ENCODE data around the gene DNAH2. TPM values are rescaled to one million over a fixed set of nuclear protein-coding genes. Genes with fewer than 3 reads are reported as not detected.
A peak's percentile ranks its signal among the peaks of the same experiment; 100 is the strongest.

DNAH2 gene
- polyA plus RNA-seq, 2 of the 4 experiments (the other 2 are of a cell fraction): 0.01 to 0.08 TPM

DNA sequence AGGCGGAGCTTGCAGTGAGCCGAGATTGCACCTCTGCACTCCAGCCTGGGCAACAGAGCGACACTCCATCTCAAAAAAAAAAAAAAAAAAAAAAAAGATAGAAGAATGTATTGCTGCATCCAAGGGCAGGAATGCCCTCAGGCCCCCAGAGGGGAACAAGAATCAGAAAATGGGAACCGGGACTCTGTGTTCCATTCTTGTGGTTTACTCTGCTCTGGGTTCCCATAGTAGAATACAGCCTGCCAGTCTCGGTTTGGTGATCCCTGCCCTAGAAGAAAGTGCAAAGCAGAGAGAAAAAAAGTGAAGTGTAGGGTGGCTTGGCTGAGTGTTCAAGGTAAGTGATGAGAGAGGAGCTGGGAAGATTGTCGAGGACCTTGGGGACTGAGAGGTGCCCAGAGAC lies 89.0 kb downstream of the DNAH2 start (continued):
- TF ChIP-seq, protein P1, sequence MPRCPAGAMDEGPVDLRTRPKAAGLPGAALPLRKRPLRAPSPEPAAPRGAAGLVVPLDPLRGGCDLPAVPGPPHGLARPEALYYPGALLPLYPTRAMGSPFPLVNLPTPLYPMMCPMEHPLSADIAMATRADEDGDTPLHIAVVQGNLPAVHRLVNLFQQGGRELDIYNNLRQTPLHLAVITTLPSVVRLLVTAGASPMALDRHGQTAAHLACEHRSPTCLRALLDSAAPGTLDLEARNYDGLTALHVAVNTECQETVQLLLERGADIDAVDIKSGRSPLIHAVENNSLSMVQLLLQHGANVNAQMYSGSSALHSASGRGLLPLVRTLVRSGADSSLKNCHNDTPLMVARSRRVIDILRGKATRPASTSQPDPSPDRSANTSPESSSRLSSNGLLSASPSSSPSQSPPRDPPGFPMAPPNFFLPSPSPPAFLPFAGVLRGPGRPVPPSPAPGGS (IDR thresholded peaks at IDR 0.05): no peak
- TF ChIP-seq, protein P2, sequence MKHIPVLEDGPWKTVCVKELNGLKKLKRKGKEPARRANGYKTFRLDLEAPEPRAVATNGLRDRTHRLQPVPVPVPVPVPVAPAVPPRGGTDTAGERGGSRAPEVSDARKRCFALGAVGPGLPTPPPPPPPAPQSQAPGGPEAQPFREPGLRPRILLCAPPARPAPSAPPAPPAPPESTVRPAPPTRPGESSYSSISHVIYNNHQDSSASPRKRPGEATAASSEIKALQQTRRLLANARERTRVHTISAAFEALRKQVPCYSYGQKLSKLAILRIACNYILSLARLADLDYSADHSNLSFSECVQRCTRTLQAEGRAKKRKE (CRISPR knock-in tag; IDR thresholded peaks at IDR 0.05; ENCODE audit: low read depth): no peak
- TF ChIP-seq USF2 (IDR thresholded peaks at IDR 0.05) (no peak), MYC (IDR thresholded peaks at IDR 0.05; ENCODE audit: borderline replicate concordance, low read length) (no peak), CTCF (IDR thresholded peaks at IDR 0.05) (no peak), RFX5 (IDR thresholded peaks at IDR 0.05) (no peak), RCOR1 (IDR thresholded peaks at IDR 0.05; ENCODE audit: low read depth, low read length) (no peak)

GRCh38 chr17:7807206-7807605 lies 89.7 kb downstream of the DNAH2 start:
- CTCF ChIA-PET: interaction anchor here (1.2 to 4.8 kb wide), 3 partner anchors 11 to 63 kb away, joined by 3 to 20 read pairs (median 3); partner anchors contain the start of gene NAA38
- POLR2A ChIA-PET: no interaction called here
- FAIRE-seq: no peak

GRCh38 chr17:7809086-7809790 lies 91.7 kb downstream of the DNAH2 start:
- FAIRE-seq (no peak), DNase-seq (ENCODE audit: low read depth in 1 of 2, low spot score in 1 of 2) (no peak), ATAC-seq (peak; percentile 32 to 38; a peak in 3 of 6 replicates)
- ChIA-PET POLR2A (interaction anchor here (0.6 kb wide), 1 partner anchor 92 kb away, joined by 14 read pairs; no protein-coding TSS in a partner anchor), CTCF (interaction anchor here (1.1 to 4.8 kb wide), 3 partner anchors 16 to 181 kb away, joined by 3 to 20 read pairs (median 9); no protein-coding TSS in a partner anchor)
- H3K4me3 ChIP-seq: no peak overlapping the region
- peaks cover 11% of the 10 kb centered on the region for H3K4me1 ChIP-seq
- peak overlapping the region; percentile 46 for H3K4me2 ChIP-seq
- WGBS (ENCODE audit: missing lambda C conversion rate): 45% methylated on average over 11 of the region's 11 CpGs
- peak overlapping the region in 1 of 2 experiments; percentile 47; a peak in 1 of 6 replicates for H3K27ac ChIP-seq
- no peaks in the 10 kb centered on the region for H3K9me3 ChIP-seq
- TF ChIP-seq MYC (IDR thresholded peaks at IDR 0.05; ENCODE audit: borderline replicate concordance, low read length) (no peak), EHMT2 (IDR thresholded peaks at IDR 0.05; ENCODE audit: low read depth) (no peak), KDM1A (IDR thresholded peaks at IDR 0.05; ENCODE audit: low read depth) (no peak), HES2 (IDR thresholded peaks at IDR 0.05) (no peak), EP300 (IDR thresholded peaks at IDR 0.05) (no peak), SMC3 (IDR thresholded peaks at IDR 0.05) (no peak), CHD2 (IDR thresholded peaks at IDR 0.05; ENCODE audit: low read length, partially characterized antibody) (no peak), POLR2A (IDR thresholded peaks at IDR 0.05; ENCODE audit: low read length) (no peak), EHF (CRISPR knock-in tag; IDR thresholded peaks at IDR 0.05) (no peak), CTCF (IDR thresholded peaks at IDR 0.05) (no peak), RNF2 (IDR thresholded peaks at IDR 0.05; ENCODE audit: borderline replicate concordance, low read depth) (no peak), HEYL (CRISPR knock-in tag; IDR thresholded peaks at IDR 0.05) (no peak)
- TF ChIP-seq, protein P2 (CRISPR knock-in tag; IDR thresholded peaks at IDR 0.05; ENCODE audit: low read depth): no peak

More at GRCh38 chr17:7807206-7807605, 89.7 kb downstream of the DNAH2 start:
- WGBS (ENCODE audit: missing lambda C conversion rate): 87% methylated on average over 21 of the region's 21 CpGs
- Histone ChIP-seq H3K9me3 (no peaks in the 10 kb centered on the region), H3K4me1 (peaks cover 11% of the 10 kb centered on the region), H3K4me2 (no peak overlapping the region), H3K4me3 (no peak overlapping the region), H3K27ac (no peak overlapping the region)
- no peak for TF ChIP-seq ELK1 (IDR thresholded peaks at IDR 0.05; ENCODE audit: low read depth, low read length)
- no peak for TF ChIP-seq KDM5A (IDR thresholded peaks at IDR 0.05)
- TF ChIP-seq, protein P1 (IDR thresholded peaks at IDR 0.05): no peak
- DNase-seq (ENCODE audit: low read depth in 1 of 2, low spot score in 1 of 2): no peak
- no peak; a peak in 1 of 6 replicates for ATAC-seq

Measured in A549 (cell line).